CD4-positive, alpha-beta T cell treated with Interleukin-4 for 1 hour (primary cell): ENCODE data around the gene MLYCD.
"Not testable (repeated sequence)": the region's sequence is repeated elsewhere in the genome, so short reads cannot be mapped to it uniquely, and the experiment has no call there.

Experiments used
- DNase-seq, 2 donors: peaks; one replicate each; pipeline ENCODE4 v3.0.0-alpha.2; 2020 to 2022

The MLYCD gene

GRCh38 chr16:83942074-83942473, 43.2 kb downstream of the MLYCD start:
- no peak for DNase-seq

GRCh38 chr16:83942815-83943515, 44.0 kb downstream of the MLYCD start:
- DNase-seq: no peak

- no peak for DNase-seq
These were observed 44.7 kb downstream of the MLYCD start for GRCh38 chr16:83943516-83944050.

- no peak for DNase-seq
These were observed 46.7 kb downstream of the MLYCD start for GRCh38 chr16:83945587-83945986.

GRCh38 chr16:83946154-83946780, 47.4 kb downstream of the MLYCD start:
- DNase-seq: no peak

- no peak for DNase-seq
These were observed 48.1 kb downstream of the MLYCD start for GRCh38 chr16:83946781-83947566.

- no peak for DNase-seq
These were observed 48.8 kb downstream of the MLYCD start for GRCh38 chr16:83947642-83948234.

- no peak for DNase-seq
These were observed 50.2 kb downstream of the MLYCD start for GRCh38 chr16:83948914-83949723.

- no peak for DNase-seq
These were observed 50.7 kb downstream of the MLYCD start for GRCh38 chr16:83949724-83950001.

GRCh38 chr16:83950862-83951399, 52.0 kb downstream of the MLYCD start:
- not testable (repeated sequence) for DNase-seq

GRCh38 chr16:83951544-83951943, 52.6 kb downstream of the MLYCD start:
- DNase-seq: no peak

- no peak for DNase-seq
These were observed 53.6 kb downstream of the MLYCD start for GRCh38 chr16:83952587-83952939.

GRCh38 chr16:83952940-83953795, 54.3 kb downstream of the MLYCD start, which contains the start of gene OSGIN1:
OSGIN1 (plus strand) TSS chr16:83953240; CDS start chr16:83957672, 4,432 bp downstream.
- peak; percentile 41 to 78 for DNase-seq

- DNase-seq: peak in 1 of 2 donors; percentile 10
These were observed 55.1 kb downstream of the MLYCD start for GRCh38 chr16:83953796-83954576.

GRCh38 chr16:83954577-83955016, 55.7 kb downstream of the MLYCD start:
- peak in 1 of 2 donors; percentile 46 for DNase-seq

- no peak for DNase-seq
These were observed 56.6 kb downstream of the MLYCD start for GRCh38 chr16:83955218-83956130.

GRCh38 chr16:83956336-83957289, 57.7 kb downstream of the MLYCD start:
- peak; percentile 61 to 71 for DNase-seq
